ENCODE measurements around the gene ACOX3. TPM values are rescaled to one million over a fixed set of nuclear protein-coding genes. Genes with fewer than 3 reads are reported as not detected.

The ACOX3 gene
- total and polyA plus RNA-seq, 2 of the 8 experiments (the other 6 are each of a cell fraction or from before 2014, with no cell fraction given), result 2.5 to 9.9 TPM

DNA sequence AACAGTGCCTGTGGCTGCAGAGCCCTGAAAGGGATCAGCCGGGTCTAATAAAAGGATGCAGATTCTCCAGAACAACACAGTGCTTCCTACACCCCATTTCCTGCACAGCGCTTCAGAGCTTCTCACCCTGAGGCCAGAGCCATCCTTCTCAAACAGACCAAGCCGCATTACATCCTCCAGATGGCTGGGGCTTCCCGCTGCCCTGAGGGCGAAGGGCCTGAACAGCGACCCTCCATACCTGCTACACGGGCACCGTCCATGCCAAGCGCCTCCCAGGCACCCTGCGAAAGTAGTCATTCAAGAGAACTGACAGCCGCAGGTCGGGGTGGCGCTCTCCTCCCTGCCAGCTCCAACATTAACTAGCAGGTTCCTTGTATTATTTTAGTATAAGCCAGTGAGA, 36.5 kb downstream of the ACOX3 start (continued):
- TF ChIP-seq SIN3A (conservative IDR thresholded peaks at IDR 0.05 in 1 of 2, IDR thresholded peaks at IDR 0.05 in 1 of 2; ENCODE audit: low read depth in 1 of 2, low read length in 2 of 2), result no peak
- no peak for TF ChIP-seq SIX5 (IDR thresholded peaks at IDR 0.05; ENCODE audit: low read depth, low read length)
- TF ChIP-seq BRCA1 (IDR thresholded peaks at IDR 0.05; ENCODE audit: low read depth, low read length), result no peak
